ENCODE data around the gene GAS2L3. TPM values are rescaled to one million over a fixed set of nuclear protein-coding genes. Genes with fewer than 3 reads are reported as not detected.
"Not testable (repeated sequence)": the region's sequence is repeated elsewhere in the genome, so short reads cannot be mapped to it uniquely, and the experiment has no call there.

GAS2L3 gene
- total and polyA plus RNA-seq, 7 experiments from 2014 or later = 0.08 to 4.9 (median 0.16) TPM; not detected in 2

GRCh38 chr12:100559261-100559660, 14.2 kb upstream of the GAS2L3 start:
- CTCF ChIA-PET; H3K27me3 ChIP-seq (ENCODE audit: control insufficient read depth in 2 of 2, insufficient read depth in 2 of 2, low read length in 2 of 2); H3K4me1 Mint-ChIP-seq; H3K36me3 Mint-ChIP-seq; POLR2A ChIA-PET; H3K36me3 ChIP-seq (ENCODE audit: control insufficient read depth in 2 of 3, insufficient read depth in 3 of 3, low read length in 3 of 3); H3K9me3 Mint-ChIP-seq; ATAC-seq; H3K4me3 ChIP-seq (ENCODE audit: low read length); H3K27ac Mint-ChIP-seq; H3K9me3 ChIP-seq (ENCODE audit: control insufficient read depth in 2 of 3, low read length in 3 of 3); intact Hi-C loops (cut with micrococcal nuclease); H3K4me1 ChIP-seq (ENCODE audit: control insufficient read depth in 2 of 2, insufficient read depth in 2 of 2, low read length in 2 of 2); DNase-seq; H3K27ac ChIP-seq (ENCODE audit: low read depth, low read length); H3K4me3 Mint-ChIP-seq: not testable (repeated sequence)
- H3K27me3 Mint-ChIP-seq = peaks cover 4 to 38% (median 19%) of the 10 kb centered on the region in 5 donors

DNA sequence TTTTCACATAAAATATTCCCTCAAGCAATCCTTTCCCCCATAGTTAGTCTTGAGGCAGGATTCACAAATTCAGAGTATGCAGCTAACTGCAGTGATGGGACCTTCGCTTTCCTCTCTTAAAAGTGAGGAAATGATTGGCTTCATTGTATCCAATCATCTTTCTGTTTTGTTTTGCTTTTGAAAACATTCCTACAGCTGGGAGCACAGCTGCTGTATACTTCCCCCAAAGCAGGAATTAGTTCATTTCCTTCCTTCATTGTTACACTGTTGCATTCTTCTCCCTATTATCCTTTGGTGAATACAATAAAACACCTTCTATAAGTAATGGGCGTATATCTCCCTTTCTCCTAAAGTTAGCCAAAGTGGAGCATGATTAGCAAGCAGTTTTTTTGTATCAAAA, 9.4 kb upstream of the GAS2L3 start:
- no peaks in the 10 kb centered on the region for H3K36me3 ChIP-seq (ENCODE audit: control insufficient read depth in 2 of 3, insufficient read depth in 3 of 3, low read length in 3 of 3)
- ChIA-PET CTCF (no interaction called here), POLR2A (no interaction called here)
- H3K4me1 ChIP-seq (ENCODE audit: control insufficient read depth in 2 of 2, insufficient read depth in 2 of 2, low read length in 2 of 2) = no peaks in the 10 kb centered on the region
- H3K9me3 ChIP-seq (ENCODE audit: control insufficient read depth in 2 of 3, low read length in 3 of 3) = no peaks in the 10 kb centered on the region
- no peaks in the 10 kb centered on the region for H3K27me3 ChIP-seq (ENCODE audit: control insufficient read depth in 2 of 2, insufficient read depth in 2 of 2, low read length in 2 of 2)
- ATAC-seq (no peak), DNase-seq (no peak)
- H3K27ac ChIP-seq (ENCODE audit: low read depth, low read length) = no peak overlapping the region
- Mint-ChIP-seq H3K36me3 (no peaks in the 10 kb centered on the region), H3K27me3 (peaks cover 26 to 39% (median 30%) of the 10 kb centered on the region in 5 donors), H3K4me1 (peaks cover 0 to 7% (median 0%) of the 10 kb centered on the region in 7 donors), H3K9me3 (no peaks in the 10 kb centered on the region), H3K4me3 (no peak overlapping the region), H3K27ac (no peak overlapping the region)
- H3K4me3 ChIP-seq (ENCODE audit: low read length) = no peak overlapping the region
- intact Hi-C loops (cut with micrococcal nuclease) = no loop called here

GRCh38 chr12:100564905-100565467, 8.5 kb upstream of the GAS2L3 start:
- Mint-ChIP-seq H3K9me3 (peaks cover 0 to 2% (median 0%) of the 10 kb centered on the region in 11 donors), H3K4me3 (no peak overlapping the region), H3K27me3 (peaks cover 28 to 39% (median 30%) of the 10 kb centered on the region in 5 donors), H3K4me1 (peaks cover 0 to 7% (median 0%) of the 10 kb centered on the region in 7 donors), H3K27ac (no peak overlapping the region), H3K36me3 (no peaks in the 10 kb centered on the region)
- ChIA-PET CTCF (no interaction called here), POLR2A (no interaction called here)
- intact Hi-C loops (cut with micrococcal nuclease) = no loop called here
- Histone ChIP-seq H3K27me3 (ENCODE audit: control insufficient read depth in 2 of 2, insufficient read depth in 2 of 2, low read length in 2 of 2) (no peaks in the 10 kb centered on the region), H3K36me3 (ENCODE audit: control insufficient read depth in 2 of 3, insufficient read depth in 3 of 3, low read length in 3 of 3) (no peaks in the 10 kb centered on the region), H3K4me1 (ENCODE audit: control insufficient read depth in 2 of 2, insufficient read depth in 2 of 2, low read length in 2 of 2) (no peaks in the 10 kb centered on the region), H3K4me3 (ENCODE audit: low read length) (no peak overlapping the region), H3K27ac (ENCODE audit: low read depth, low read length) (no peak overlapping the region), H3K9me3 (ENCODE audit: control insufficient read depth in 2 of 3, low read length in 3 of 3) (no peaks in the 10 kb centered on the region)
- DNase-seq (no peak), ATAC-seq (no peak)

DNA sequence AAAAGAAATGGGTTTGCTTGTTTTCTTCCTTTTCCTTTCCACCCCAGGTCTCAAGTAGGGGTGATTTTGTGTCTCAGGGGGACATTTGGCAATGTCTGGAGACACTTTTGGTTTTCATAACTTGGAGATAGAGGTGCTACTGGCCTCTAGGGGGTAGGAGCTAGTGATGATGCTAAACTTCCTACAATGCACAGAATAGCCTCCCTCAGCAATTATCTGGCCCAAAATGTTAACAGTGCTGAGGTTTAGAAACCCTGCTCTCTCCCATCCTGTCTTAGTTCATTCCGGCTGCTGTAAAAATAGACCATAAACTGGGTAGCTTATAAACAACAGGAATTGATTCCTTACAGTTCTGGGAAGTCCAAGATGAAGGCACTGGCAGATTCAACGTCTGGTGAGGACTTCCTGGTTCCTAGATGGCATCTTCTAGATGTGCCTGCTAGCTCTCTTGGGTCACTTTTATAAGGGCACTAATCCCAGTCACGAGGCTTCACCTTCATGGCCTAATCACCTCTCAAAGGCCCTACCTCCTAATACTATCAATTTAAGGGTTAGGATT, 7.4 kb upstream of the GAS2L3 start:
- no peak overlapping the region for H3K27ac Mint-ChIP-seq
- no peaks in the 10 kb centered on the region for H3K9me3 ChIP-seq (ENCODE audit: control insufficient read depth in 2 of 3, low read length in 3 of 3)
- no peak overlapping the region for H3K27ac ChIP-seq (ENCODE audit: low read depth, low read length)
- no peaks in the 10 kb centered on the region for H3K36me3 Mint-ChIP-seq
- peaks cover 0 to 7% (median 0%) of the 10 kb centered on the region in 7 donors for H3K4me1 Mint-ChIP-seq
- H3K9me3 Mint-ChIP-seq = peaks cover 0 to 2% (median 0%) of the 10 kb centered on the region in 11 donors
- no peaks in the 10 kb centered on the region for H3K4me1 ChIP-seq (ENCODE audit: control insufficient read depth in 2 of 2, insufficient read depth in 2 of 2, low read length in 2 of 2)
- ATAC-seq = no peak
- no peak overlapping the region for H3K4me3 Mint-ChIP-seq
- H3K4me3 ChIP-seq (ENCODE audit: low read length) = no peak overlapping the region
- no peaks in the 10 kb centered on the region for H3K27me3 ChIP-seq (ENCODE audit: control insufficient read depth in 2 of 2, insufficient read depth in 2 of 2, low read length in 2 of 2)
- no peaks in the 10 kb centered on the region for H3K36me3 ChIP-seq (ENCODE audit: control insufficient read depth in 2 of 3, insufficient read depth in 3 of 3, low read length in 3 of 3)
- intact Hi-C loops (cut with micrococcal nuclease) = no loop called here
- DNase-seq = no peak
- ChIA-PET CTCF (no interaction called here), POLR2A (no interaction called here)
- peaks cover 18 to 40% (median 30%) of the 10 kb centered on the region in 5 donors for H3K27me3 Mint-ChIP-seq

- no peak overlapping the region for H3K4me3 Mint-ChIP-seq
- ATAC-seq (peak; percentile 80), DNase-seq (no peak)
- ChIA-PET POLR2A (no interaction called here), CTCF (no interaction called here)
- no peaks in the 10 kb centered on the region for H3K27me3 ChIP-seq (ENCODE audit: control insufficient read depth in 2 of 2, insufficient read depth in 2 of 2, low read length in 2 of 2)
- H3K36me3 ChIP-seq (ENCODE audit: control insufficient read depth in 2 of 3, insufficient read depth in 3 of 3, low read length in 3 of 3) = no peaks in the 10 kb centered on the region
- no peak overlapping the region for H3K27ac Mint-ChIP-seq
- no peaks in the 10 kb centered on the region for H3K4me1 ChIP-seq (ENCODE audit: control insufficient read depth in 2 of 2, insufficient read depth in 2 of 2, low read length in 2 of 2)
- H3K9me3 Mint-ChIP-seq = peaks cover 0 to 2% (median 0%) of the 10 kb centered on the region in 11 donors
- H3K4me3 ChIP-seq (ENCODE audit: low read length) = no peak overlapping the region
- H3K9me3 ChIP-seq (ENCODE audit: control insufficient read depth in 2 of 3, low read length in 3 of 3) = no peaks in the 10 kb centered on the region
- peaks cover 20 to 45% (median 33%) of the 10 kb centered on the region in 5 donors for H3K27me3 Mint-ChIP-seq
- H3K36me3 Mint-ChIP-seq = no peaks in the 10 kb centered on the region
- intact Hi-C loops (cut with micrococcal nuclease) = no loop called here
- H3K27ac ChIP-seq (ENCODE audit: low read depth, low read length) = no peak overlapping the region
- H3K4me1 Mint-ChIP-seq = peaks cover 0 to 7% (median 0%) of the 10 kb centered on the region in 7 donors
Observed at GRCh38 chr12:100566887-100567637, 6.4 kb upstream of the GAS2L3 start.

DNA sequence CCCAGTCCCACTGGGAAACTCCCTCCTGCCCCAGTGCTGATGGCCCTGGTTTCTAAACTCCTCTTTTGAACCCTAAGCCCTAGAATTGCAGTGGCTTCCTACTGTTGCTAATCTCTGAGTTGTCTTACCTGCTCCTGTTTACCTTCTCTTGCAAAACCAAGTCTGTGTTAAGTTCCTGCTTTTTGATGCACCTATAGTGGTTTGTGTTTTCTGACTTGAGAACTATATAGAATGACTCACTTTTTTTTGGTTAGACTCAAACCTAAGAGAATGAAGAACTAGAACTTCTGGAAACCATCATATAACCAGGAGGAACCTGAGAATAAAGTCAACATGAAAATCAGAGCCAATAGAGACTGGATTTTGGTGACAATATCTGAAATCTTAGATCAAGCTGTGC, 5.5 kb upstream of the GAS2L3 start:
- no peak overlapping the region for H3K4me3 Mint-ChIP-seq
- Histone ChIP-seq H3K27me3 (ENCODE audit: control insufficient read depth in 2 of 2, insufficient read depth in 2 of 2, low read length in 2 of 2) (no peaks in the 10 kb centered on the region), H3K27ac (ENCODE audit: low read depth, low read length) (no peak overlapping the region), H3K36me3 (ENCODE audit: control insufficient read depth in 2 of 3, insufficient read depth in 3 of 3, low read length in 3 of 3) (no peaks in the 10 kb centered on the region), H3K4me3 (ENCODE audit: low read length) (no peak overlapping the region), H3K4me1 (ENCODE audit: control insufficient read depth in 2 of 2, insufficient read depth in 2 of 2, low read length in 2 of 2) (peaks cover 0 to 1% of the 10 kb centered on the region in 2 donors), H3K9me3 (ENCODE audit: control insufficient read depth in 2 of 3, low read length in 3 of 3) (no peaks in the 10 kb centered on the region)
- CTCF ChIA-PET = no interaction called here
- DNase-seq = no peak
- peaks cover 23 to 41% (median 36%) of the 10 kb centered on the region in 5 donors for H3K27me3 Mint-ChIP-seq
- H3K27ac Mint-ChIP-seq = no peak overlapping the region
- ATAC-seq = no peak
- POLR2A ChIA-PET = interaction anchor here (0.6 kb wide), 1 partner anchor 569 kb away, joined by 3 read pairs; no protein-coding TSS in a partner anchor
- H3K4me1 Mint-ChIP-seq = peaks cover 0 to 7% (median 2%) of the 10 kb centered on the region in 7 donors
- H3K36me3 Mint-ChIP-seq = no peaks in the 10 kb centered on the region
- intact Hi-C loops (cut with micrococcal nuclease) = no loop called here
- H3K9me3 Mint-ChIP-seq = peaks cover 0 to 3% (median 0%) of the 10 kb centered on the region in 11 donors

All from naive thymus-derived CD4-positive, alpha-beta T cell (primary cell).